ENCODE measurements around the gene CEACAM5.
"Not testable (repeated sequence)": the region's sequence is repeated elsewhere in the genome, so short reads cannot be mapped to it uniquely, and the experiment has no call there.

The CEACAM5 gene

GRCh38 chr19:41740415-41741243, 32.2 kb downstream of the CEACAM5 start:
- DNase-seq: peak; percentile 35

GRCh38 chr19:41741244-41741554, 32.8 kb downstream of the CEACAM5 start:
- no peak for DNase-seq

GRCh38 chr19:41744850-41745249, 36.4 kb downstream of the CEACAM5 start:
- DNase-seq: no peak

DNA sequence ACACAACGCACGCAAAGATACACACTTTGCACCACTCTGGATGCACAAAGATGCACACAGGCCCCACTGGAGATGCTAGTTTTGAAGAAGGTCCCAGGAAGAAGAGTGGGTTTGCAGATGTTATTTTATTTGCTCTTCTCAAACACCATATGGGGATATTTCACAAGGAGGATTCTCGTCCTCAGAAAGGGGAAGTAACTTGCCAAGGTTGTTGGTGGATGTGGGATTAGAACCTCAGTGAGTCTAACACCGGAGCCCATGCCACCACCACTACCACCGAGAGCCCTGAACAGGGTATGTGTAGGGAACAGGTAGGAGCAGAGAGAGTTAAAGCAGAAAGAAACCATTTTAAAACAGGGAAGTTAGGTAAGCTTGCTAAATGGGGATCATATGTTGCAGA, 37.3 kb downstream of the CEACAM5 start:
- no peak for DNase-seq

- DNase-seq: peak; percentile 50
Measured at GRCh38 chr19:41746593-41747227, 38.3 kb downstream of the CEACAM5 start.

DNA sequence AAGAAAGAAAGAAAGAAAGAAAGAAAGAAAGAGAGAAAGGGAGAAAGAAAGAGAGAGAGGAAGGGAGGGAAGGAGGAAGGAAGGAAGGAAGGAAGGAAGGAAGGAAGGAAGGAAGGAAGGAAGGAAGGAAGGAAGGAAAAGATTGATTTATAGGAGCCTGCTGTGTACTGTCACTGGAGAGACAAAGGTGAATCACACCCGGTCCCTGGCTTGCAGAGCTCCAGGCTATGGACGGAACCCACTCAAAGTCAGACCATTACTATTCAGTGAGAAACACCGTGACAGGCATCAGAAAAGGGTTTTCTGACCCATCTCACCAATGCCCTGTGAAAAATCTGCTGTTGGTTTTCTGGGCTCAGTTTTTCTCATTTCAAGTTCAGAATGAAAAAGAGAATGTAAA, 39.6 kb downstream of the CEACAM5 start:
- DNase-seq: no peak

GRCh38 chr19:41750248-41751134, 42.1 kb downstream of the CEACAM5 start:
- DNase-seq: not testable (repeated sequence)

- DNase-seq: peak; percentile 70
Measured at GRCh38 chr19:41753159-41753558, 44.7 kb downstream of the CEACAM5 start.

GRCh38 chr19:41753936-41754529, 45.6 kb downstream of the CEACAM5 start:
- DNase-seq: peak; percentile 73

DNA sequence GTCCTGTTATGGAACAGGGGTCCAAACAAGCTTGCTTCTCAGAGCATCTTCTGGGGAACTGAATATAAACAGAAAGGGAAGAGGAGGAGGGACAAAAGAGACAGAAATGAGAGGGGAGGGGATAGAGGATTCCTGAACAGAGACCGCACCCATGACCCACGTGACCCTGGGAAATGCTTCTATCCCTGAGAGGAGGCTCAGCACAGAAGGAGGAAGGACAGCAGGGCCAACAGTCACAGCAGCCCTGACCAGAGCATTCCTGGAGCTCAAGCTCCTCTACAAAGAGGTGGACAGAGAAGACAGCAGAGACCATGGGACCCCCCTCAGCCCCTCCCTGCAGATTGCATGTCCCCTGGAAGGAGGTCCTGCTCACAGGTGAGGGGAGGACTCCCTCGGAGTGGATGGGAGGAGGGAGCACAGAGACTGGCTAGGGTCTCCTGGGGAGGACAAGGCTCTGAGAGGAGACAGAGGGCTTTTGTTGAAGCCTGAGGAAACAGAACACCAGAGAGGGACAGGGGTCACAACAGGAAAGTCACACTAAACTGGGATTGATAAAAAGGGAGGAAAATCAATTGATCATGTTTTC, 47.0 kb downstream of the CEACAM5 start, which contains the start of gene CEACAM6:
Gene CEACAM6 (plus strand): TSS at position 203 of the 586 bp plus-strand sequence. CDS start 109 bp downstream, at position 312.
- no peak for DNase-seq

GRCh38 chr19:41758846-41759245, 50.4 kb downstream of the CEACAM5 start:
- DNase-seq: no peak

DNA sequence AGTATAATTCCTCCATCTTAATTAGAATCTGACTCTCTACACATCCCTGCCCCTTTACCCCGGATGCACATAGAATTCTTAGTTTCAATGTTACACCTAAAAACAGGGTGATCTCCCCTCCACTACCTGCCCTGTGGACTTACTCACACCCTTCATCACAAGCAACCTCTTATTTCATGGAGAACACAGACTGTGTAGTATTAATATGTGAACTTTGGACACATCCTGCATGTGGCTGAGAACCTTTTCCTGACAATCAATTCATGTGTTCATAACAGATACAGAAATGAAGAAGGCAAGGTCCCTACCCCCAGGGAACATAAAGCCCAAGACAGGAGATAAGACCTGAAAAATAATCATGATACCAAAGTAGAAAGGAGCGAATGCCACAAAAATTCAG, 58.7 kb downstream of the CEACAM5 start:
- no peak for DNase-seq

DNA sequence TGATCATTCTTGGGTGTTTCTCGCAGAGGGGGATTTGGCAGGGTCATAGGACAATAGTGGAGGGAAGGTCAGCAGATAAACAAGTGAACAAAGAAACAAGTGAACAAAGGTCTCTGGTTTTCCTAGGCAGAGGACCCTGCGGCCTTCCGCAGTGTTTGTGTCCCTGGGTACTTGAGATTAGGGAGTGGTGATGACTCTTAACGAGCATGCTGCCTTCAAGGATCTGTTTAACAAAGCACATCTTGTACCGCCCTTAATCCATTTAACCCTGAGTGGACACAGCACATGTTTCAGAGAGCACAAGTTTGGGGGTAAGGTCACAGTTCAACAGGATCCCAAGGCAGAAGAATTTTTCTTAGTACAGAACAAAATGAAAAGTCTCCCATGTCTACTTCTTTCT, 59.7 kb downstream of the CEACAM5 start:
- DNase-seq: not testable (repeated sequence)

GRCh38 chr19:41769608-41770007, 61.2 kb downstream of the CEACAM5 start:
- DNase-seq: no peak

DNA sequence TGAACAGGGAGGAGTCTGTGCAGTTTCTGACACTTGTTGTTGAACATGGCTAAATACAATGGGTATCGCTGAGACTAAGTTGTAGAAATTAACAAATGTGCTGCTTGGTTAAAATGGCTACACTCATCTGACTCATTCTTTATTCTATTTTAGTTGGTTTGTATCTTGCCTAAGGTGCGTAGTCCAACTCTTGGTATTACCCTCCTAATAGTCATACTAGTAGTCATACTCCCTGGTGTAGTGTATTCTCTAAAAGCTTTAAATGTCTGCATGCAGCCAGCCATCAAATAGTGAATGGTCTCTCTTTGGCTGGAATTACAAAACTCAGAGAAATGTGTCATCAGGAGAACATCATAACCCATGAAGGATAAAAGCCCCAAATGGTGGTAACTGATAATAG, 63.0 kb downstream of the CEACAM5 start:
- DNase-seq: no peak

- peak; percentile 67 for DNase-seq
Measured at GRCh38 chr19:41774515-41774980, 66.1 kb downstream of the CEACAM5 start.

- DNase-seq: no peak
Measured at GRCh38 chr19:41776700-41777099, 68.3 kb downstream of the CEACAM5 start.

Measured in stimulated activated CD4-positive, alpha-beta T cell treated with anti-CD3 and anti-CD28 coated beads, Interleukin-1b, Interleukin-23, amount 100 ng/mL, for 48 hours (primary cell).